Inflammatory macrophage (primary cell): ENCODE results near the gene HECA.
"Not testable (repeated sequence)": the region's sequence is repeated elsewhere in the genome, so short reads cannot be mapped to it uniquely, and the experiment has no call there.

Source experiments
- DNase-seq, 2 donors: peaks; one replicate each; pipeline ENCODE4 v3.0.0-alpha.2; 2020 to 2022

The HECA gene

GRCh38 chr6:139137706-139138105 is 2.8 kb downstream of the HECA start:
- no peak for DNase-seq

- not testable (repeated sequence) for DNase-seq
Measured at GRCh38 chr6:139140854-139141253, 6.0 kb downstream of the HECA start.

- no peak for DNase-seq
Measured at GRCh38 chr6:139142262-139142661, 7.4 kb downstream of the HECA start.

GRCh38 chr6:139143111-139143510 is 8.2 kb downstream of the HECA start:
- DNase-seq = no peak

- DNase-seq = peak in 1 of 2 donors; percentile 18
Measured at GRCh38 chr6:139144490-139145085, 9.7 kb downstream of the HECA start.

- DNase-seq = no peak
Measured at GRCh38 chr6:139145661-139146060, 10.8 kb downstream of the HECA start.

GRCh38 chr6:139146317-139146726 is 11.4 kb downstream of the HECA start:
- DNase-seq = no peak

- DNase-seq = peak; percentile 80 to 85
Measured at GRCh38 chr6:139147628-139148027, 12.7 kb downstream of the HECA start.

- DNase-seq = no peak
Measured at GRCh38 chr6:139148557-139149235, 13.8 kb downstream of the HECA start.

GRCh38 chr6:139149383-139149782 is 14.5 kb downstream of the HECA start:
- DNase-seq = no peak

GRCh38 chr6:139150920-139151319 is 16.0 kb downstream of the HECA start:
- no peak for DNase-seq

GRCh38 chr6:139151425-139152087 is 16.7 kb downstream of the HECA start:
- DNase-seq = no peak

GRCh38 chr6:139152088-139152891 is 17.4 kb downstream of the HECA start:
- no peak for DNase-seq

GRCh38 chr6:139152892-139153271 is 18.0 kb downstream of the HECA start:
- DNase-seq = no peak

GRCh38 chr6:139153855-139154254 is 19.0 kb downstream of the HECA start:
- no peak for DNase-seq

- DNase-seq = peak; percentile 47 to 65
Measured at GRCh38 chr6:139154881-139155547, 20.1 kb downstream of the HECA start.

- no peak for DNase-seq
Measured at GRCh38 chr6:139156102-139156501, 21.2 kb downstream of the HECA start.

GRCh38 chr6:139156551-139156950 is 21.7 kb downstream of the HECA start:
- DNase-seq = no peak

GRCh38 chr6:139157086-139157485 is 22.2 kb downstream of the HECA start:
- not testable (repeated sequence) for DNase-seq

- no peak for DNase-seq
Measured at GRCh38 chr6:139159016-139159415, 24.1 kb downstream of the HECA start.

- no peak for DNase-seq
Measured at GRCh38 chr6:139161169-139161568, 26.3 kb downstream of the HECA start.

- DNase-seq = peak; percentile 42 to 57
Measured at GRCh38 chr6:139161817-139162284, 27.0 kb downstream of the HECA start.
